H1 (cell line): ENCODE data around the gene NRXN2. TPM values are rescaled to one million over a fixed set of nuclear protein-coding genes. Genes with fewer than 3 reads are reported as not detected.
A peak's percentile ranks its signal among the peaks of the same experiment; 100 is the strongest.

Experiments
- CTCF ChIA-PET: fragments of 300-600 bp; sonication (Branson Sonifier 250); formaldehyde crosslinking; loops from one replicate; lab custom pipeline; 2021; ENCODE audit not compliant: partially characterized antibody; lab: Charles Lee
- POLR2A ChIA-PET: fragments of 300-600 bp; sonication (Branson Sonifier 250); formaldehyde crosslinking; loops from one replicate; lab custom pipeline; 2021; ENCODE audit warnings: inconsistent platforms; ENCODE audit not compliant: partially characterized antibody; lab: Charles Lee
- DNase-seq, 2 experiments: peaks; one replicate each; pipeline versions ENCODE4 v3.0.0 to v3.0.0-alpha.2; 2010 to 2022; ENCODE audit warnings: low spot score in 2 of 2, low read depth in 1 of 2, mixed read lengths in 1 of 2
- FAIRE-seq: peaks from 2 replicates; lab custom pipeline; 2011; peaks lifted over from hg19 to GRCh38; lab: Jason Lieb, UNC
- H2AFZ ChIP-seq: 2 replicates; pipeline ENCODE4 v1.8.1; 2012; ENCODE audit warnings: low read length, inconsistent platforms
- H2AK5ac ChIP-seq: 2 replicates; pipeline ENCODE4 v1.6.1; 2013; ENCODE audit warnings: low read depth, low read length
- H2BK120ac ChIP-seq: replicated peaks from 2 replicates; pipeline ENCODE3; 2013; ENCODE audit warnings: low read depth, low read length, inconsistent platforms
- H2BK12ac ChIP-seq: 2 replicates; pipeline ENCODE4 v1.6.1; 2013; ENCODE audit warnings: low read depth, low read length
- H2BK15ac ChIP-seq: 2 replicates; pipeline ENCODE4 v1.6.1; 2013; ENCODE audit warnings: low read length
- H2BK20ac ChIP-seq: 2 replicates; pipeline ENCODE4 v1.6.1; 2013; ENCODE audit warnings: low read length
- H2BK5ac ChIP-seq: 2 replicates; pipeline ENCODE4 v1.6.1; 2013; ENCODE audit warnings: low read depth, low read length
- H3K14ac ChIP-seq: 2 replicates; pipeline ENCODE4 v1.6.1; 2013; ENCODE audit warnings: inconsistent platforms; ENCODE audit not compliant: insufficient read length
- H3K18ac ChIP-seq: 2 replicates; pipeline ENCODE4 v1.6.1; 2013; ENCODE audit warnings: low read length; ENCODE audit errors: extremely low read depth
- H3K23ac ChIP-seq: 2 replicates; pipeline ENCODE4 v1.6.1; 2013; ENCODE audit warnings: inconsistent platforms; ENCODE audit not compliant: insufficient read length
- H3K23me2 ChIP-seq: 2 replicates; pipeline ENCODE4 v1.6.1; 2013; ENCODE audit warnings: low read depth, low read length
- H3K27ac ChIP-seq: 2 replicates; pipeline ENCODE4 v1.6.1; 2011; ENCODE audit warnings: low read depth, low read length, inconsistent platforms
- H3K27me3 ChIP-seq, 4 experiments: replicated peaks in 1 of 4; 1 replicate in 1 of 4; 2 replicates in 3 of 4; pipeline versions ENCODE4 v1.6.1 to v1.8.1; 2011 to 2013; ENCODE audit warnings: low read length in 3 of 4, mild to moderate bottlenecking in 3 of 4, inconsistent platforms in 2 of 4, mixed read lengths in 2 of 4, moderate library complexity in 1 of 4; ENCODE audit not compliant: control insufficient read depth in 3 of 4, insufficient read depth in 3 of 4; ENCODE audit errors: extremely low read depth in 1 of 4
- H3K36me3 ChIP-seq, 4 experiments: 2 replicates each; pipeline versions ENCODE4 v1.6.1 to v1.8.1; 2011 to 2013; ENCODE audit warnings: mild to moderate bottlenecking in 4 of 4, low read length in 3 of 4, moderate library complexity in 2 of 4, control low read depth in 1 of 4, inconsistent platforms in 1 of 4; ENCODE audit not compliant: insufficient read depth in 4 of 4, control insufficient read depth in 2 of 4
- H3K4ac ChIP-seq: replicated peaks from 2 replicates; pipeline ENCODE3; 2013; ENCODE audit warnings: low read length, low read depth, mixed read lengths, inconsistent platforms; ENCODE audit not compliant: insufficient read length
- H3K4me1 ChIP-seq, 4 experiments: replicated peaks in 1 of 4; 1 replicate in 1 of 4; 2 replicates in 3 of 4; pipeline versions ENCODE4 v1.6.1 to v1.8.1; 2011 to 2013; ENCODE audit warnings: low read length in 3 of 4, inconsistent platforms in 2 of 4, mixed read lengths in 1 of 4; ENCODE audit not compliant: insufficient read depth in 4 of 4, control insufficient read depth in 3 of 4
- H3K4me2 ChIP-seq, 2 experiments: 2 replicates each; pipeline versions ENCODE4 v1.6.1 to v1.8.1; 2011 to 2013; ENCODE audit warnings: low read depth in 2 of 2, low read length in 2 of 2, control low read depth in 1 of 2, inconsistent platforms in 1 of 2, mild to moderate bottlenecking in 1 of 2; ENCODE audit not compliant: insufficient read depth in 1 of 2
- H3K4me3 ChIP-seq, 4 experiments: fragments of 200-600, 300-600 bp in 1 of 4; sonication (generic), shearing (Covaris generic), sonication (Bioruptor Twin) in 1 of 4; 2 replicates each; pipeline versions ENCODE4 v1.5.1 to v1.8.1; 2011 to 2016; ENCODE audit warnings: low read length in 4 of 4, low read depth in 3 of 4, control low read depth in 2 of 4, inconsistent platforms in 2 of 4, mild to moderate bottlenecking in 2 of 4, mixed read lengths in 1 of 4, moderate library complexity in 1 of 4; ENCODE audit not compliant: insufficient read depth in 2 of 4; ENCODE audit errors: extremely low read depth in 1 of 4
- H3K56ac ChIP-seq: replicated peaks from 2 replicates; pipeline ENCODE3; 2013; ENCODE audit warnings: low read depth, mild to moderate bottlenecking, mixed read lengths, low read length, inconsistent platforms; ENCODE audit not compliant: insufficient read length
- H3K79me1 ChIP-seq: 2 replicates; pipeline ENCODE4 v1.6.1; 2013; ENCODE audit warnings: low read depth, low read length, control low read depth
- H3K79me2 ChIP-seq, 2 experiments: 2 replicates each; pipeline versions ENCODE4 v1.6.1 to v1.8.1; 2012 to 2013; ENCODE audit warnings: low read length in 2 of 2, mild to moderate bottlenecking in 2 of 2, inconsistent platforms in 1 of 2; ENCODE audit not compliant: insufficient read depth in 2 of 2, control insufficient read depth in 1 of 2
- H3K9ac ChIP-seq, 4 experiments: replicated peaks in 1 of 4; 1 replicate in 1 of 4; 2 replicates in 3 of 4; pipeline versions ENCODE4 v1.6.1 to v1.8.1; 2011 to 2013; ENCODE audit warnings: low read depth in 3 of 4, low read length in 3 of 4, control low read depth in 2 of 4, mild to moderate bottlenecking in 2 of 4, moderate library complexity in 2 of 4, inconsistent platforms in 1 of 4; ENCODE audit errors: extremely low read depth in 1 of 4
- H3K9me3 ChIP-seq, 2 experiments: 2 replicates each; pipeline versions ENCODE4 v1.6.1 to v1.8.1; 2012 to 2013; ENCODE audit warnings: mild to moderate bottlenecking in 2 of 2, moderate library complexity in 2 of 2, control low read depth in 1 of 2, inconsistent platforms in 1 of 2, low read depth in 1 of 2, low read length in 1 of 2, mixed read lengths in 1 of 2; ENCODE audit not compliant: insufficient read depth in 2 of 2
- H4K20me1 ChIP-seq, 2 experiments: replicated peaks in 1 of 2; 2 replicates each; pipeline versions ENCODE3 to v1.8.1; 2011 to 2013; ENCODE audit warnings: inconsistent platforms in 2 of 2, low read length in 2 of 2, mild to moderate bottlenecking in 1 of 2; ENCODE audit not compliant: insufficient read depth in 2 of 2, control insufficient read depth in 1 of 2
- H4K5ac ChIP-seq: 2 replicates; pipeline ENCODE4 v1.6.1; 2013; ENCODE audit warnings: low read length, low read depth, mixed read lengths, inconsistent platforms; ENCODE audit not compliant: insufficient read length
- H4K8ac ChIP-seq: 2 replicates; pipeline ENCODE4 v1.8.0; 2013; ENCODE audit warnings: mild to moderate bottlenecking, moderate library complexity, low read length, inconsistent platforms; ENCODE audit not compliant: insufficient read depth; ENCODE audit errors: extremely low read depth
- H4K91ac ChIP-seq: replicated peaks from 2 replicates; pipeline ENCODE3; 2013; ENCODE audit warnings: low read length, mixed read lengths, inconsistent platforms; ENCODE audit not compliant: insufficient read length
- BCL11A ChIP-seq, 2 experiments: IDR thresholded peaks; one replicate each; pipeline ENCODE4 v1.6.1; 2011; ENCODE audit warnings: low read depth in 2 of 2, low read length in 2 of 2, mild to moderate bottlenecking in 2 of 2
- BRCA1 ChIP-seq: IDR thresholded peaks from 2 replicates; pipeline ENCODE4 v1.6.1; 2012; ENCODE audit warnings: low read depth, low read length, improper control_type of control experiment
- CEBPB ChIP-seq: IDR thresholded peaks from 2 replicates; pipeline ENCODE4 v1.6.1; 2012; ENCODE audit warnings: low read depth, low read length
- EZH2 ChIP-seq: fragments of 200-600 bp; sonication (generic); IDR thresholded peaks from 2 replicates; pipeline ENCODE4 v1.7.1; 2012; ENCODE audit warnings: low read depth, mild to moderate bottlenecking, moderate library complexity, low read length, inconsistent platforms; ENCODE audit not compliant: severe bottlenecking
- FOSL1 ChIP-seq: IDR thresholded peaks from 2 replicates; pipeline ENCODE4 v1.6.1; 2011; ENCODE audit warnings: mild to moderate bottlenecking, low read depth, low read length, moderate library complexity; ENCODE audit not compliant: insufficient read depth
- HDAC2 ChIP-seq, 2 experiments: fragments of 300-600 bp in 1 of 2; sonication (generic) in 1 of 2; IDR thresholded peaks; 2 replicates each; pipeline ENCODE4 v1.6.1; 2011 to 2012; ENCODE audit warnings: low read depth in 2 of 2, low read length in 2 of 2, mild to moderate bottlenecking in 2 of 2, moderate library complexity in 2 of 2, borderline replicate concordance in 1 of 2, inconsistent platforms in 1 of 2
- POLR2AphosphoS5 ChIP-seq: IDR thresholded peaks from 2 replicates; pipeline ENCODE4 v1.6.1; 2011; ENCODE audit warnings: low read depth, low read length
- RAD21 ChIP-seq, 2 experiments: IDR thresholded peaks in 1 of 2; conservative IDR thresholded peaks in 1 of 2; 2 replicates each; pipeline ENCODE4 v1.6.1; 2011; ENCODE audit warnings: low read depth in 2 of 2, low read length in 2 of 2, improper control_type of control experiment in 1 of 2, inconsistent platforms in 1 of 2, mild to moderate bottlenecking in 1 of 2, moderate library complexity in 1 of 2
- SP1 ChIP-seq: IDR thresholded peaks from 2 replicates; pipeline ENCODE4 v1.6.1; 2011; ENCODE audit warnings: low read depth, low read length
- TAF7 ChIP-seq: optimal IDR thresholded peaks from 2 replicates; pipeline ENCODE3; 2011; ENCODE audit warnings: low read depth, mild to moderate bottlenecking, inconsistent platforms, low read length, moderate library complexity, borderline replicate concordance
- WGBS, 2 experiments: shearing (Covaris generic) in 1 of 2; methylation state at CpG; one replicate each; pipeline versions ENCODE4 v1.1.6 to v1.1.7; 2013 to 2015; ENCODE audit warnings: low lambda C conversion rate in 2 of 2, mixed read lengths in 2 of 2, inconsistent platforms in 1 of 2, low coverage in 1 of 2, missing lambda C conversion rate in 1 of 2; ENCODE audit not compliant: insufficient replicate concordance in 2 of 2, insufficient coverage in 1 of 2, insufficient read length in 1 of 2; ENCODE audit errors: extremely low coverage in 1 of 2, missing lambda C conversion rate in 1 of 2; 5-methylcytosine and 5-hydroxymethylcytosine counted together
- polyA plus RNA-seq, 7 experiments: library from polyadenylated mRNA; depleted of rRNA in 3 of 7; stranded (reverse) in 5 of 7; unstranded in 2 of 7; fragments of >200 nt in 5 of 7; fragments of 200-250 nt in 2 of 7; gene quantifications; 1 replicate in 5 of 7; 2 replicates in 1 of 7; 4 replicates in 1 of 7; pipeline versions ENCODE4 v1.2.1 to v1.2.3, GENCODE V29; 2011 to 2013; ENCODE audit warnings: missing spikeins in 2 of 7, mixed read lengths in 2 of 7
- total RNA-seq: library from RNA; stranded (reverse); fragmentation: NEBNext Ultra II Directional; extraction: Animal tissue kit (Norgen Biotek cat#: 25700); gene quantifications from 2 replicates; pipeline ENCODE4 v1.2.1, GENCODE V29; 2021
- TF ChIP-seq, protein P1 (sequence below): IDR thresholded peaks from 2 replicates; pipeline ENCODE4 v1.6.1; 2011; ENCODE audit warnings: low read length, improper control_type of control experiment

The NRXN2 gene
- total and polyA plus RNA-seq, 2 of the 8 experiments (the other 6 are each of a cell fraction or from before 2014, with no cell fraction given) = 1.3 to 11.5 TPM

- Histone ChIP-seq H2BK20ac (no peak overlapping the region), H3K36me3 (peaks cover 43 to 69% (median 57%) of the 10 kb centered on the region in 4 experiments), H2BK5ac (peak overlapping the region; percentile 77; the same call in 1 of the 2 replicates), H3K9me3 (no peaks in the 10 kb centered on the region), H2BK120ac (no peak overlapping the region), H4K20me1 (peaks cover 21 to 28% of the 10 kb centered on the region in 2 experiments), H3K4me3 (no peak overlapping the region), H2AK5ac (no peak overlapping the region), H3K4me1 (peaks cover 26 to 58% (median 50%) of the 10 kb centered on the region in 4 experiments), H2BK12ac (no peak overlapping the region), H3K4ac (no peak overlapping the region), H3K27ac (no peak overlapping the region), H3K4me2 (peak overlapping the region in 1 of 2 experiments; percentile 70; a peak in 1 of 4 replicates), H3K27me3 (no peaks in the 10 kb centered on the region; a peak in 1 of 7 replicates), H4K91ac (no peak overlapping the region), H3K23me2 (no peaks in the 10 kb centered on the region), H3K18ac (no peak overlapping the region), H3K9ac (no peak overlapping the region), H3K79me2 (peaks cover 0 to 17% of the 10 kb centered on the region in 2 experiments; a peak in 1 of 4 replicates), H2AFZ (no peak overlapping the region), H3K14ac (no peak overlapping the region), H4K8ac (no peak overlapping the region; the same call in 1 of the 2 replicates), H3K23ac (no peak overlapping the region), H3K56ac (no peak overlapping the region), H3K79me1 (peaks cover 3% of the 10 kb centered on the region), H2BK15ac (no peak overlapping the region), H4K5ac (no peak overlapping the region)
- FAIRE-seq (no peak), DNase-seq (no peak)
- 85% methylated on average over 30 of the region's 30 CpGs; no CpG with 5 or more reads in 1 of the 2 experiments for WGBS, 2 experiments
- CTCF ChIA-PET = interaction anchor here (0.6 to 23.6 kb wide), 6 partner anchors 9 to 130 kb away, joined by 3 to 376 read pairs (median 6); partner anchors contain the start of gene RASGRP2
- POLR2A ChIA-PET = interaction anchor here (0.9 to 42.9 kb wide), 3 partner anchors 0 to 40 kb away, joined by 4 to 1087 read pairs (median 1087); partner anchors contain the start of genes PYGM, RASGRP2 and SF1
- no peak for TF ChIP-seq CEBPB
- peak; percentile 67 for TF ChIP-seq POLR2AphosphoS5
- TF ChIP-seq EZH2 = no peak
- TF ChIP-seq FOSL1 = no peak
- no peak for TF ChIP-seq HDAC2 (IDR thresholded peaks at IDR 0.05; ENCODE audit: borderline replicate concordance in 1 of 2, low read depth in 2 of 2, low read length in 2 of 2)
- TF ChIP-seq BRCA1 = no peak
- TF ChIP-seq, protein P1, sequence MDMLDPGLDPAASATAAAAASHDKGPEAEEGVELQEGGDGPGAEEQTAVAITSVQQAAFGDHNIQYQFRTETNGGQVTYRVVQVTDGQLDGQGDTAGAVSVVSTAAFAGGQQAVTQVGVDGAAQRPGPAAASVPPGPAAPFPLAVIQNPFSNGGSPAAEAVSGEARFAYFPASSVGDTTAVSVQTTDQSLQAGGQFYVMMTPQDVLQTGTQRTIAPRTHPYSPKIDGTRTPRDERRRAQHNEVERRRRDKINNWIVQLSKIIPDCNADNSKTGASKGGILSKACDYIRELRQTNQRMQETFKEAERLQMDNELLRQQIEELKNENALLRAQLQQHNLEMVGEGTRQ = no peak
- no peak for TF ChIP-seq BCL11A (IDR thresholded peaks at IDR 0.05; ENCODE audit: low read depth in 2 of 2, low read length in 2 of 2)
- no peak for TF ChIP-seq SP1
- TF ChIP-seq RAD21 (IDR thresholded peaks at IDR 0.05 in 1 of 2, conservative IDR thresholded peaks at IDR 0.05 in 1 of 2; ENCODE audit: low read depth in 2 of 2, low read length in 2 of 2) = peak in 1 of 2 experiments; percentile 23; a peak in 1 of 4 replicates
- TF ChIP-seq TAF7 = no peak
Observed at GRCh38 chr11:64765291-64765850, 42.4 kb upstream of the NRXN2 start.
